HG02943 (cell line): ENCODE data around the gene HAPLN2.
A peak's percentile ranks its signal among the peaks of the same experiment; 100 is the strongest.
"Not testable (repeated sequence)": the region's sequence is repeated elsewhere in the genome, so short reads cannot be mapped to it uniquely, and the experiment has no call there.

Source experiments
- ATAC-seq: cut with Tn5 transposase; IDR thresholded peaks from one replicate; pipeline ENCODE4 v1.9.1; 2021; ENCODE audit warnings: mild to moderate bottlenecking, low read depth, moderate library complexity; ENCODE audit not compliant: unreplicated experiment

Gene HAPLN2

DNA sequence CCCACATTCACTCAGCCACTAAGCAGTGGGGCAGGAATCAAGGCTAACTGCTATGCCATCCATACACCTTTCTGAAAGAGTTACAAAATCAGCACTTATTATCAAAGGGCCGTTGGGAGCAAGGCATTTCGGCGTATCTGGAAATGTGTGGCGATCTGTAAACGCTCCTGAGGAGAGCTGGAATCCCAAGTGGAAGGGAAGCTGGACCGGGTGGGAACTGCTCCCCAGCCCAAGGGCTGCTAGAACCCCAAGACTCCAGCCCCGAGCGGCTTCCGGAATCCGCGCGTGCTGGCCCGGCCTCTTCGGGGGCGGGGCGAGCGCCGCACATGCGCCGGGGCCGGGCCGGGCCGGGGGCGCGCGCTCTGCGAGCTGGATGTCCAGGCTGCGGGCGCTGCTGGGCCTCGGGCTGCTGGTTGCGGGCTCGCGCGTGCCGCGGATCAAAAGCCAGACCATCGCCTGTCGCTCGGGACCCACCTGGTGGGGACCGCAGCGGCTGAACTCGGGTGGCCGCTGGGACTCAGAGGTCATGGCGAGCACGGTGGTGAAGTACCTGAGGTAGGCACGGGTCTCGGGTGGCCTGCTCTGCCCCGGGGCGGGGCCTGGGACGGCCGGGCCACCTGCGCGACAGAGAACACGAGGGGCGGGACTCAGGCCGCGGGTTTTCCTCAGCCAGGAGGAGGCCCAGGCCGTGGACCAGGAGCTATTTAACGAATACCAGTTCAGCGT lies 27.6 kb upstream of the HAPLN2 start, which contains the start of gene NAXE:
TSS of gene NAXE (plus strand) at position 345 of the 726 bp plus-strand sequence. CDS start at position 374, 29 bp downstream.
- ATAC-seq: peak; percentile 79

DNA sequence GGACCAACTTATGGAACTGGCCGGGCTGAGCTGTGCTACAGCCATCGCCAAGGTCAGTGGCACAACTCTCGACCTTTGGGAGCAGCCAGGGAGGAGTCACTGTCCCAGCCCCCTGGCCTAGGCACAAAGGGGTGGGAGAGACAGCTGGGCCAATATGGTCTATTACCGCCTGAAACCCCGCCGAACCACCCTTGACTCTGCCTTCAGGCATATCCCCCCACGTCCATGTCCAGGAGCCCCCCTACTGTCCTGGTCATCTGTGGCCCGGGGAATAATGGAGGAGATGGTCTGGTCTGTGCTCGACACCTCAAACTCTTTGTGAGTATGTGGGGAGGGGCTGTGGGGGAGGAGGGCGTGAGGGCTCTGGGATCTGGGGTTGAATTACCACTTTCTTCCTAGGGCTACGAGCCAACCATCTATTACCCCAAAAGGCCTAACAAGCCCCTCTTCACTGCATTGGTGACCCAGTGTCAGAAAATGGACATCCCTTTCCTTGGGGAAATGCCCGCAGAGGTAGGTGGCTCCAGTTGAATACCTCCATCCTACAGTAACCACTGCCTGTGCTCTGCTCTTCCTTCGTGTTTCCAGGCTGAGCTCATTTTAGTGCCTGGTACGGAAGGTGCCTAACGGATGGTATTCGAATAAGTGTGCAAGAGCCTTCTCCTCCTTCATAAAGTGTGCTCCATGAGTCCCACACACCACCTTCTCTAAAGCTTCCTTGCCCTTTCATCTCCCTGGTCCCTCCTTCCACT lies 26.9 kb upstream of the HAPLN2 start:
- no peak for ATAC-seq

DNA sequence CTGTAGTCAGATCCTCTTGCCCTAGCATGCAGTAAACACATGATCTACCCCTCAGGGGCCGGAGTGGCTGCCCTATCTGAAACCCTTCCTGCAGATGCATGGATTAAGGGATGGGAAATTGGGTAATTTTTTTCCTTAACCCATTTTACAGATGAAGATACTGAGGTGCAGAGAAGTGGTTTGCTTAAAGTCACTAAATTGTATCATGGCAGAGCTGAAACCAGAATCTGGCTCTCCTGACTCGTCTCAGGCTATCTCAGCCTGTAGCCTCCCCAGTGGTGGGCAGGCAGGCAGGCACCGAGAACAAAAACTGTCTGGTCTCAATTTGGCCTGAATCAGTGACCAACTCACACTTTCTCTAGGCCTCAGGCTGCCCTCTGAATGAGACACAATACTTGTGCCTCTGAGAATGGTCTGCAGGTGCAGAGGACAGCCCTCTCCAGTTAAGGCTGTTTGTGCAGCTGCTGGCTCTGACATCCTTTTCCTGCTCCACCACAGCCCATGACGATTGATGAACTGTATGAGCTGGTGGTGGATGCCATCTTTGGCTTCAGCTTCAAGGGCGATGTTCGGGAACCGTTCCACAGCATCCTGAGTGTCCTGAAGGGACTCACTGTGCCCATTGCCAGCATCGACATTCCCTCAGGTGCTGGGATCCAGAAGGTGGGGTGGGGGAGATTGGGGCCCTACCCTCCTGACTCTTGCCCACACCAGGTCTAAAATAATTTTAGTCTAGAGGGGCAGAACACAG lies 26.1 kb upstream of the HAPLN2 start:
- no peak for ATAC-seq

DNA sequence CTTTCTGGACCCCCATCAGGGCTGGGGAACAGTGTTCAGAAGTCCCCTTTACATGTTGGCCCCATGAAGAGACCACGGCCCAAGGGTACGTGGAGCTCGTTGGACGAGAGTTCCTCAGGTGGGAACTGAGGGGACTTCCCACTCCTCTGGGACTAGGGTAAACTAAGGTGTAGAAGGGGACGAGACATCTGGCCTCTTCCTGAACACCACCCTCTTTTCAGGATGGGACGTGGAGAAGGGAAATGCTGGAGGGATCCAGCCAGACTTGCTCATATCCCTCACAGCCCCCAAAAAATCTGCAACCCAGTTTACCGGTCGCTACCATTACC lies 25.6 kb upstream of the HAPLN2 start:
- no peak for ATAC-seq

DNA sequence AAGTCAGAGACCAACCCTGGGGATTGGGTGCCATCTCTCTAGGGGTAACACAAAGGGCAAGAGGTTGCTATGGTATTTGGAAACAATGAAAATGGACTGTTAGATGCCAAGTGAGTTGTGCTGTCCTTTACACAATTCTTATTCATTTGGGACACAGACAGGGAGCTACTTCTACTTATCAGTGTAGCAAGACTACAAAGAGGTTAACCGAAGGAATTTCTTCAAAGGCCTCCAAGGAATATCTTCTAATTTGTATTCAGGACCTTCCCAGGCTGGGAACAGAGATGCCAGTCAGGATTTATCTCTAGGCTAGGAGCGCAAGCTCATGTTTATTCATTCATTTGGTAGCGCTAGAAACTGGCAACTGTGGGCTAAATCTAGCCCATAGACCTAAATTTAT lies 25.0 kb upstream of the HAPLN2 start:
- no peak for ATAC-seq

DNA sequence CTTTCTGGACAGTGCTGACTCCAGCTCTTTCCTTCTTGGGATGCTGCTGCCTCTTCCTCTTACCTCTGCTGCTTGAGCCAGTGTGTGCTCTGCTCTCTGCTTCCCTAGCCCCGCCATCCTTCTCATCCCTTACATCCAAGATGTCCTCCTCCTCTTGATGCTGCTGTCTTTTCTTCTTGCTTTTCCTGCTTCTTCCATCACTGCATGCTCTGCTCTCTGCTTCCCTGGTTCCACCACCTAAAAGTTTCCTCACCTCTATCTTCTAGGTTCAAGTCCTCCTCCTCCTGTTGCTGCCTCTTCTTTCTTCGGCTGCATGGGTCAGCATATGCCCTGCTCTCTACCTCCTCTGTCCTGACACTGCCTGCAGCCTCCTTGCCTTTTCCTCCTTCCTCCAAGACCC lies 24.2 kb upstream of the HAPLN2 start:
- ATAC-seq: no peak

DNA sequence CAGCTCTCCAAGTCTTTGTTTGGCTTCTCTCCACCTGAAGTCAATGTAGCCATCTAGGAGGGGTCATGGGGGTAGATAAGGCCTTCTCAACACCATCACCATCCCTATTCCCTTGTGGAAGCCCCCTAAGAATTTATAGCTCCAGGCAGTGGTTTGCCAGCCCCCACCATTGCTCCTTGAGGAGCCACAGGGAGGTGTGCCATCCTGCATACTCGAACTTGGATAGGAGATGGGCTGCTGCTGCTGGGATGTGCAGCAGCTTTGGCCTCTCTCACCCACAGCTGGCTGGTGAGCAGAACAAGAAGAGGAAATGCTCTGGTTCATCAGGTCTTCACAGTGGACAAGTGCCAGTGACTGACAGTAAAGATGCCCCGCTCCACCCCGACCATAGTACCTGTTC lies 22.8 kb upstream of the HAPLN2 start:
- ATAC-seq: no peak

DNA sequence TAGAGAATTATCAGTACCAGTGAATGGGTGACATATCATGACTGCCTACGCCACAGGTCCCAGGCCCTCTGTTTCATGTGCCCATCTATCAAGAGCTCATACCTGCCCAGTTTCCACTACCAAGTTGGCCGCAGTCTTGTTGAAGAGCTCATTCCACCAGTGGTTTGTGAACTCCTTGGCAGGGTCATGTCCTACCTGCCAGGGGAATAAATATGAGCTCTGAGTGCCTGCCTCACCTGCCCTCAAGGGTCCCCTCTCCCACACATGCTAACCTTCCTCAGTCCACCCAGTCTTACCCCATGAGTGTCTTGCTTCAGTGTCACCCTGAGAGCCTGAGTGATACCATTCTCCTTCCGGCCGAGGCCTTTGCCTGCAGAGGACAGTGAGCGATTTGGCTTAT lies 21.1 kb upstream of the HAPLN2 start:
- ATAC-seq: no peak

DNA sequence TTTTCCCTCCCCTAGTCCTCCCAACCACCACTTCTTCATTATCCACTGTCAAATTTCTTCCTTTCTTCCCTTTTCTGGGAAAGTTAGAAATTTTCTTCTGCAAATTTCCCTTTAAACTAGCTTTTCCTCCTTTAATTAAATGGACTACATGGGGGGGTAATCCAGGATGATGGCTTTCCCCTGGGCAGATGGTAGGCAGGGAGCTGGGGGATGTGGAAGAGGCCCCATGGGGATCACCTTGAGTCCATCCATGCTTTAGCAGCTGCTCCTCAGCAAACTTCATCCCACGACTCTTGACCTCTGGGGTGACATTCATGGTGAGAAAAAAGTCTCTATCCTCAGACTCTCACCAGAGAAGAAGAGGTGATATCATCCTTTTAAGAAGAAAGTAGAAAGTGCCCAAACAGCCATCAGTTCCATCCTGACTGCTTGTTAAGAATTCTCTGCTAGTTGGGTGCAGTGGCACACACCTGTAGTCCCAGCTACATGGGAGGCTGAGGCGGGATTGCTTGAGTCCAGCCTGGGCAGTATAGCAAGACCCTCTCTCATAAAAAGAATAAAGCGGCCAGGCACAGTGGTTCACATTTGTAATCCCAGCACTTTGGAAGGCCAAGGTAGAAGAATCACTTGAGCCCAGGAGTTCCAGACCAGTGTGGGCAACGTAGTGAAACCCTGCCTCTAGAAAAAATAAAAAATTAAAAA lies 20.3 kb upstream of the HAPLN2 start:
- no peak for ATAC-seq

DNA sequence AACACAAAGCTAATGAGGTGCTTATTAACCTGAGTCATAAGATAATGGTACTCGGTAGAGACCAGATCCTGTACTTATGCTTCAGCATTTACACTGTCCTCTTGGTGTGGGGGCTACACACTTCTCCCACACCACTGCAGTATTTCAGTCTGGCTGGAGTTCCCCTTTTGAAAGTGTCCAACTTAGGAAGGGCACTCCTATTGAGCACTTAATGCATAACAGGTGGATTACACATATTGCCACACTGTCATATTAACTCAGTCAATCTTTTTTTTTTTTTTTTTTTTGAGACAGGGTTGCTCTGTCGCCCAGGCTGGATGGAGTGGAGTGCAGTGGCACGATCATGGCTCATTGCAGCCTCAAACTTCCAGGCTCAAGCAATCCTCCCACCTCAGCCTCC lies 19.4 kb upstream of the HAPLN2 start:
- ATAC-seq: no peak

DNA sequence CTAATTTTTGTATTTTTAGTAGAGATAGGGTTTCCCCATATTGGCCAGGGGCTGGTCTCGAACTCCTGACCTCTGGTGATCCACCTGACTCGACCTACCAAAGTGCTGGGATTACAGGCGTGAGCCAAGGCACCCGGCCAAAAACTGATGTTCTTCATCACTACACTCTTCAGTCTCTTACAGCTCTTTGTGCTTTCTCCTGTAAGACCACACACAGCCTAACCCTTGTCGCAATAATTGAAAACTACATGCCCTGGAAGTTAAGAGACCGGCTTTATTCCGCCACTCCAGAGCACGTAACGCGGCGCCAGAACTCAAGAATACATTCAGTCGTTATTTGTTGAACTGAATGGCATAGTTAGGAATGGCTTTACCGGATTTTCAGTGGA lies 18.5 kb upstream of the HAPLN2 start:
- ATAC-seq: no peak

DNA sequence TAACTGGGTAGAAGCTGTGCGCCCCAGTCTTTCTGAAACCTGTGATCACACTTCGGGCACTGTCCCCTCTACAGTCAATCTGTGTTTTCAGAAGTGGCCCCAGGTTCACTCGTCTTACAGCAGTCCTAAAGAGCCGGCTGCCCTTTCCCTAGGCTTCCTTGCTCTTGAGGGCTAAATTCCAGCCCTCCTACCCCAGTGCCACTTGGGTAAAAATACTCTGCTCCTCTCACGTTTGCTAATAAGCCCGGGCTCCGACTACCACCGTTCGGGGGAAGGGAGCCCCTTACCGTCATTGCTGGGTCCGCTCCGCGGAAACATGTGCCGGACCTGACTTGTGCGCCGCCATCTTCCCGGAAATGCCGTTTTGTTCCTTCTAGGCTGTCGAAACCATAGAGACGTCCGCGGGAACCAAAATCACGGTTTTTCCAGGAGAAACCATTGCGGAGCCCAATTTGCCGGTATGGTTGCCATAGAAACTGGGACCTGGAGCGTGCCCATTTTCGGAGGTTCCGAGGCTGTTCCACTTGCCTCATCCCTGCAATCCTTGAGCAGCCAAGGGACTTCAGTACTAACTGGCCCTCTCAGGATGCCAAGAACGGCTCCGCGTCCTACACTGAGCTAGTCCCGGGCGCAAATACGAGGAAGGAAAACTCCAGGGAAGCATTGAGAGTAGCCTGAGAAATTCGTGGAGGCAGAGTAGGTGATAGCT lies 17.9 kb upstream of the HAPLN2 start, which contains the start of gene GPATCH4:
TSS of gene GPATCH4 (minus strand) at position 358 of the 709 bp plus-strand sequence.
- ATAC-seq: no peak

DNA sequence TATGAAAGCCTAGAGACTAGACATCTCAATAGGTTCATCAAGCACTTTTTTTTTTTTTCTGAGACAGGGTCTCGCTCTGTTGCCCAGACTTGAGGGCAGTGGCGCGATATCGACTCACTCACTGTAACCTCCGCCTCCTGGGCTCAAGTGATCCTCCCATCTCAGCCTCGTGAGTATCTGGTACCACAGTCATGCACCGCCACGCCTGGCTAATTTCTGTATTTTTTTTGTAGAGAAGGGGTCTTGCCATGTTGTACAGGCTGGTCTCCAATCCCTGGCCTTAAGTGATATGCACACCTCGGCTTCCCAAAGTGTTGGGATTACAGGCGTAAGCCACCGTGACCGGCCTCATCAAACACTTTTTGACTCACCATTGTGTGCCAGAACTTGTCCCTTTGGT lies 17.3 kb upstream of the HAPLN2 start:
- ATAC-seq: no peak

DNA sequence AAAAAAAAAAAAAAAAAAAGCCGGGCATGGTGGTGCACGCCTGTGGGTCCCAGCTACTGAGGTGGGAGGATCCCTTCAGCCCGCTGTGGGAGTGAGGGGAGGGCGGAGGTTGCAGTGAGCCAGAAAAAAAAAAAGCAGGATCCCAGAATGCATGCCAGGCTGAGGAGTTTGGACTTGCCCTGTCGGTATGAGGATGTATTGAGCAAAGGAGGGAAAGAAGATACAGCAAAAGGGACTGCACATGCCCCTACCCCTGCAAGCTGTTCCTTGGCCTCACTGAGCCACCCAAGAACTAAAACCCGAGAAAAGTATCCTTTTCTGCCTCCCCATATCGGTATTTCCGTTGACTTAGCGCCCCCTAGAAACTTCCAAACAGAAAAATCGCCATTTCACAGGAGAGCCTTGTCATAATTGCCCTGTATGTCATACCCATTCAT lies 16.6 kb upstream of the HAPLN2 start:
- no peak for ATAC-seq

DNA sequence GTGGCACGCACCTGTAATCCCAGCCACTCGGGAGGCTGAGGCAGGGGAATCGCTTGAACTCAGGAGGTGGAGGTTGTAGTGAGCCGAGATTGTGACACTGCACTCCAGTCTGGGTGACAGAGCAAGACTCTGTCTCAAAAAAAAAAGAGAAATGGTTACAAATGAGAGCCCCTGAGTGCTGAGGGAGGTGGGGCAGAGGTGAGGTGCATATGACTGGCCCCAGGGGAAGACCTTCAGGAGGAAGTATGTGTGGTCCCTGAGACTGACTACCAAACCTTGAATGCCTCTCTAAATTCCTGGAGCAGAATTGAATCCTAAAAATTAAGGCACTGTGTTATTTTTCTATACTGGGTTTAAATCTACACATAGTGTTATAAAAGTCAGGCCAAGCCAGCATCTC lies 11.9 kb upstream of the HAPLN2 start:
- not testable (repeated sequence) for ATAC-seq

DNA sequence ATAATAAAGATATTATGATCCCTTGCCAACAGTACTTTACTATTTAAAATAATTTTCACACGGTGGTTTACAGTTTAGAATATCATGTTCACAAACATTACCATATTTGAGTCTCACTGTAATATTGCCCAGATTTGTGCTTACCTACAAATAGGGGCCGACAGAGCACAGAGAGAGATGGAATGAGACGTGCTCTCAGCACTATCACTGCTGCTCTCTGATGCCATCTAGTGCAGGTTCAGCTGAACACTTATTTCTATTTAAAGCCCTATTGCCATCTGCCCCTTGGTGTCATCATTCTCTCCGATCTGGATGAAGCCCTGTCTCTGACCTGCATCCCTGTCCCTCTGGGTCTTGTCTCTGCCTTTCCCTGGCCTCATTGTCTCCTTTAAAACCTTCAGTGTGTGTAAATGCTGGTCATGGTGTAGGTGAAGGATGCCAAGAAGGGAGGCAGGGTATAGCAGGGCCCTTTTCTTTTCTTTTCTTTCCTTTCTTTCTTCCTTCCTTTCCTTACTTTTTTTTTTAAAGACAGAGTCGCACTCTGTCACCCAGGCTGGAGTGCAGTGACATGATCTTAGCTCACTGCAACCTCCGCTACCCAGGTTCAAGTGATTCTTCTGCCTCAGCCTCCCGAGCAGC lies 11.1 kb upstream of the HAPLN2 start:
- no peak for ATAC-seq

DNA sequence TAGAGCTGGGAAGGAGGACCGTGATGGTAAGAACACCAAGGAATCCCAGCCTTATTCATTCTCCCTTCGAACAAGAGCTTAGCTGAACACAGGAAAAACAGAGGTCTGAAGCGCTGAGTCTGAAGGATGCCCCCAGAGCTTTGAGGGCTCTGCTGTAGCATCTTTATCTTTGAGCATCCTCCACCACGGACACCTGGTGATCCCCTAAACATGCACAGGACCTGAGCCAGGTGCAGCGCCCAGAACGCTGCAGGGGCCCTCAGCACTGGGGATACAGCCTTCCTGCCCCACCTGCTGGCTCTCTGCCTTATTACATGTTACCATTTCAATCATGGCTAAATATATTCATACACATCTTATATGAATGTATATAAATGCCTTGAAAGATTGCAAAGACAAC lies 10.2 kb upstream of the HAPLN2 start:
- no peak for ATAC-seq

DNA sequence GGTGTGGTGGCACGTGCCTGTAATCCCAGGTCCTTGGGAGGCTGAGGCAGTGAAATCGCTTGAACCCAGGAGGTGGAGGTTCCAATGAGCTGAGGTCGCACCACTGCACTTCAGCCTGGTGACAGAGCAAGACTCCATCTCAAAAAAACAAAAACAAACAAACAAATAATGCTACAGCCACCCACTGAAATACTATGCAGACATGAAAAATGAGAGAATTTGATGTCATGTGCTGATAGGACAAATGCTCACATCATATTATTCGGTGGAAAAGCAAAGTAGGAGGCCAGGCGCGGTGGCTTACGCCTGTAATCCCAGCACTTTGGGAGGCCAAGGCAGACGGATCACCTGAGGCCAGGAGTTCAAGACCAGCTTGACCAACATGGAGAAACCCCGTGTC lies 9.1 kb upstream of the HAPLN2 start:
- ATAC-seq: not testable (repeated sequence)

DNA sequence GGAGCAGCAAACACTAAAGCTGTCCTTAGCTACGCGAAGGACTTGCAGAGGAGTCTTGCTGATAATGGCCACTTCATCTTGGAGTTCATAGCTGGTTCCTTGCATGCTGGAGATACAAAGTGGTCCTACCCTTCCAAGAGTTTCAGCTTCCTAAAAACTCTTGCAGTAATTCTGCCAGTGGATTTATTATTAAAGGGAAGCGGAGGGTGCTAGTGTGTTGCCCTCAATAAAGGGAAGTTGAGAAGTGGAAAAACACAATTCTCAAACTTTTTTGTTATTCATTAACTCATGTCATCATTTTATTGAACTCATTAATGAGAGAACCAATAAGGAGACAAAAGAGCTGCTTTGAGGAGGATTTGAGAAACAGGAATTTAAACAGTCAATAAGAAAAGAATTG lies 6.5 kb upstream of the HAPLN2 start:
- no peak for ATAC-seq

DNA sequence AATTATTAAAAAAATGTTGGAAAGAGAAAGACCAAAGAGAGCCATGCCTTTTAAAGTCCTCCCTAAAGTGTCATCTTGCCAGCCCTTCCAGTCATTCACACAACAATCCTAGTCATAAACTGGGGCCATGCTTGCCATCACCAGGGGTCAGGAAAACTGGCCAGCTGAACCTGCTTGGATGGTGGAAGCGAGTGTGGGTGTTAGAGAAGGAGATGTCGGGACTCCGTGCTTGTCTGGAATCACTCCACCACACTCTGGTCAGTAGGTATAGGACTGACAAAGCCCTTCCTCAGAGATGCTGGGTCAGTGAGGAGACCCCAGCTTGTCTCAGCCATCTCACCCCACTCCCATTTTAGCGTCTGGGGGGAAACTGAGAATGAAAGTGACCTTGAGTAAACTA lies 3.3 kb upstream of the HAPLN2 start:
- ATAC-seq: no peak
